HG03159 (cell line): Measurements from ENCODE around the gene NR2F2.
A peak's percentile ranks its signal among the peaks of the same experiment; 100 is the strongest.

Source experiments
- ATAC-seq: cut with Tn5 transposase; IDR thresholded peaks from one replicate; pipeline ENCODE4 v1.9.1; 2021; ENCODE audit warnings: mild to moderate bottlenecking, moderate library complexity; ENCODE audit not compliant: unreplicated experiment

The NR2F2 gene

DNA sequence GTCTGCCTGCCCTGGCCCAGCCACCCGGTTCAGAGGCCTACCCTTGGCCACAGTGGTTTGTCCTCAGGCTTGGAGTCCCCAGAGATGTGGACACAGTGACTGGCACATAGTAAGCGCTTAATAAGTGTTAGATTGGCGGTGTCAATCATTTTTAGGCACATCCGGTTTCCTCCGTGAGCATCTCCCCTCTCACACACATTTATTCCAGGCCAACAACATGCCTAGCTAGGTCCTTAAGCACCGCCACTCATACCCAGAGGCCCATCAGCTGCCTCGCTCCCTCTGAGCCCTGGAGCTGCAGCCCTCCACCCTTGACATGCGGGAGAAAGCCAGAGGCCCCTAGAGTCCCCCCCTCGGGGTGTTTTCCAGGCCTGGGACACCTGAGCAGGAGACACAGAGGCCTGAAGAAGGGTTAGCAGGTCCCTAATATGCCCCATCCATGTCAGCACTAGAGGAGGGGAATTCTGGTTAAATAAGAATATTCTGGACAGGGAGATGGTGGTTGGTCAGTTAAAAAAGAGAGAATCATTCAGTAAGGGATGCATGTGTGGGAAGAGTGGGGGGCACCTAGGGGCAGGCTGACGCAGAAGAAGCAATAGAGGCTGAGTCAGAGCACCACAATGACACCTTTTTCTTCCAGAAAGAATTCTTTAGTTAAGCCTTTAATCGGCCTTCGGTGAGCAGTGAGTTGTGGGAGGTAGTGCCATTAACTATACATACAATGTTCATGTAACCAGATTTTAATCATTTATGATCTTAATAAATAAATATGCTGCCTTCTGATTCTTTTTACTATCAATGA lies 22.3 kb downstream of the NR2F2 start:
- no peak for ATAC-seq

DNA sequence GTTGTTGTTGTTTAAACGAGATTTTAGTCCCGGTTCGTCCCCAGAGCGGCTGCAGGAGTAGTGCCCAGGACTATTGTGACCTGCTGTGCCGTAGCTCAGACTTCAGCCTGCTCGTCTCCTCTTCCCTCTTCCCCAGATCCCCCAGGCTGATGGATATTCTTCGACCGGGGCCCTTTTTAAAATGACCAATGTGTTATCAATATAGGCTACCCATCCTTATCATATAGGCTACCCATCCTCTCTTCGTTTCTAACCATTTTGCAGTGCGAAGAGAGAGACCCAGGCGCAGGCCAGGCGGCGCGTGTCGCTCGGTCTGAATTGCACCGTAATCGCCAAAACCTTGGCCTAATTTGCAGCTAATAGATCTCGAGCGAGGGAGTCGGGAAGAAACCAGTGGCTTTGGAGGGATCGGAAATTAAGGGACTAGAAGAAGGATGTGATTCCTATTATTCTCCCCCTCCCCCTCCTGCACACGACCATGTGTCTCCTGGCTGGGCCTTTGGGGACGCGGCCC lies 23.0 kb downstream of the NR2F2 start:
- ATAC-seq, result no peak

DNA sequence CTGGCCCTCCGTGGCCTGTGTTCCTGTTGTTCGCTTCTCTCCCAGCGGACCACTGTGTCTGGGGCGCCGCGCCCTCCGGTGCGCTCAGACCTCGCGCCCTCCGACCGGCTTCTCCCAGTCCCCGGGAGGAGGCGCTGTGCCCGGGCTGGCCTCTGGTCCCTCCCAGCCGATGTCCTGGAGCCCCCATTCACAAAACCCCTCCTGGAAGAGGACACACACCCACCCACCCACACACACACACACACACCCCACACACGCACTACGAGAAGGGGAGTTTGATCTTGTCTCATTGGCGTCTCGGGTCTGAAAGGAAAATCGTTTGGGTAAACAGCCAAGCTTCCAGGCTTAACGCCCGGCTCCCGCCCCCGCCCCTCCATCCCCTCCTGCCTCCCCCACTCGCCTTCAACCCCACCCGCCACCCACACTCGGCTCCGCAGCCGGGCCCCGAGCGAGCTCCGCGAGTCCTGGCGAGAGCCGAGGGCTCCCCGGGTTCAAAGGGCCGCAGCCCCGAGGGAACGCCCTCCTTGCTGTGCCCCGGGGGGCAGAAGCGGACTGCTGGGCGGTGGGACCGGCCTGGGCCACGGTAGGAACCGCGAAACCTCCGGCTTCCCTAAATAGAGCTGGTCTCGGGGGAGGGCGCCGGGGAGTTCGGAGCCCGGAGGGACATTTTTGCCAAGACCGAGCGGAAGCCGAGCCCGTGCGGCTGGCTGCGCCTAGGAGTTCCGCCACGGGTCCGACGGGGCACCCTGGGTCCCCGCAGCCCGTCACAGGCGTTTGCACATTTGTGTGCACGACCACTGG lies 23.6 kb downstream of the NR2F2 start:
- no peak for ATAC-seq

DNA sequence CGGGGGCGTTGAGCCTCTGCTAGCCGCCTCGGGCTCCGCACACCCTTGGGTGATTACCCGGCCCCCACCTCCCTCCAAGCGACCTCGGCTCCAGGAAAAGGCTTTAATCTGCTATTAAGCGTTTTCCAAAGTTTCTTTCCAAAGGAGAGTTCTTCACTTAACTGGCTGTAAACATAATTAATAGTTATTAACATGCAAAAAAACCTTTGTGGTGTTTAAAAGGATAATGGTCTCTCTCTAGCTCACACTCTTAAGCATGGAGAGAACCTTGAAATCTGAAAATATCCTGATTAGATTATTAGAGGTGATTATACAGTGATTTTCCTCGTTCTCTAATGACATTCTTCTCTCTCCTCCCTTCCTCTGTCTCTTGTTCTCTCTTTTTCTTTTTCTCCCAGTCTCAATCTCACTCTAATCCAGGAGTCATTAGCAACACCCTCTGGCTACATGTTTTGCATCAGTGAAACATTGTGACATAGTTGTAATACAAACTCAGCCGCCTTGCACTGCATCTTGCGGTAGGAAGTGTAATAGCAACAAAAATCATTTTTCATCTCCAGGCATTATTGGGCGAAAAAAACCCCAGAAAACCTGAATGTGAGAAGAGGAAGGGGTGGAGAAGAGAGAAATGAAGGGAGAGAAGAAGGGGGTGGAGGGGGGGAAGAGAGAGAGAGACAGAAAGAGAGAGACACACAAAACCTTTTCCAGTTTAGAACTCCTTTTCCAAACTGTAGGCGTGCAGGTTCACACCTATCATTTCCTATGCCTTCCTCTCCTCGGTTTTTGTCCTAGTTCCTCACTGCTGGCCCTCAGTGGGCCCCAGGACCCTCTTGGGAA lies 24.4 kb downstream of the NR2F2 start:
- no peak for ATAC-seq

DNA sequence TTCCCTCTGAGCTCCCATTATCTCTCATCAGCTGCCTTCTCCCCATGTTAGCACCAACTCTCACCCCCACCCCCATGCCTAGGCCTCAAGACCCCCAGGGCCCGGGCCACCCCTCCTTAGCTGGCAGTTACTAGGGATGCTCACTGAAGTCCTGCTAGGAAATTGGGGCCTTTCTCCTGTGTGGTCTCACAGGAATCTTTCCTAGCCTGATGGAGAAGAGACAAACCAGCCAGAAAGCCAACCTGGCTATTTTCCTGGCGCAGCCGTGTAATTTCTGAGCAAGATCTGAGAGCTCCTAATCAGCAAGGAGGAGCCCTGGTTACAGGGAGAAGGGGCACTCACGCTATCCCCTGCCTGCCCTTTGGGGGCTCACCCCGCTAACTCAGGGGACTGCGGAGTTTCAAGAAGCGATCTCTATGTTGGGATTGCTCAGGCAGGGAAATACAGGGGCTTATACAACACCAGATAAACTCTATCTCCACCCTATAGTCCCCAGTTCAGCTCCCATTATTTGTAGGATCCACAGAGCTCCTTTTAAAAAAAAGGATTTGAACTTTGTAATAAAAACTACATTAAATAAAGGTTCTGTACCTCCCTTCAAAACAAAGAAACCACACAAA lies 25.2 kb downstream of the NR2F2 start:
- no peak for ATAC-seq

DNA sequence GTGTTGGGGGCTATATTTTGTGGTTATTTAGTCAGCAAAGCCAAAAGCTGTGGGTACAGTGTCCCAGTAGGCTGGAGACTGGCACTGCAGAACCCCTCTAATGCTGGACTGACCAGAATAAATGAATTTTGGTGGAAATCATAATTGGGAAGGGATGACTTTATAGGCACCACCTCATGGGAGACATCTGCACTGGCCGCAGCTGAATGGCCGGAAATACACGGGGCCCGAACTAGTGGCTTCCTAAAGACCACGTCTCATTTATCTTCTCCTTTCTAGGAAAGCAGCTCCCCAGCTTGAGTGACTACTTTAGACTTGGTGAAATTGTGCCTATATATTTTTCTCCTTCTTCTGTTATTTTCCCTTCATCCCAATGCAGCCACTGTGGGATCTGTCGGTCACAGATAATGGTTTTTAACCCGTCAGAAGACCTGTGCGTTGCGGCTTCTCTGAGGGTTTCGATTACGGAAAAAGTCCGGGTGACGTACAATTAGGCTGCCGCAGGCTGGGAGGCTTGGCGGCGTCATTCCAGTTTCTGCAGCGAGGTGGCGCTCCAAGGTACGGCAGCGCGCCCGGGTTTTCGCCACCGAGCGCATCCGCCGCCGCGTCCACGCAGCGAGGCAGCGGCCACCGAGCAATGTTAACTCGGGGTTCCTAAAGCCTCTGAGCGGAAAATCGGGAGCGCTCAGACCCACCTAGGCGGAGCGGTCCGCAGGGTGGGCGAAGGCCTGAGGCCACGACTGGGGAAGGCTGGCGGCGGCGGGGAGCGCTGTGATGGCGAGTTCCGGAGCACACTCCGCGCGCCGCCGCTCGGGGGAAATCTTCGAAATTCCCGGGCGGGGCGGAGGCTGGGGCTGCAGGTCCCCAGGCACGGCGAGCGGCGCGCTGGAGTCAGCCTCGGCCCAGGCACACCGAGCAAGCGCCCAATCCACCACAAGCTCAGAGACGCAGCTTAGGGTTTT lies 26.3 kb downstream of the NR2F2 start:
- peak; percentile 80 for ATAC-seq

DNA sequence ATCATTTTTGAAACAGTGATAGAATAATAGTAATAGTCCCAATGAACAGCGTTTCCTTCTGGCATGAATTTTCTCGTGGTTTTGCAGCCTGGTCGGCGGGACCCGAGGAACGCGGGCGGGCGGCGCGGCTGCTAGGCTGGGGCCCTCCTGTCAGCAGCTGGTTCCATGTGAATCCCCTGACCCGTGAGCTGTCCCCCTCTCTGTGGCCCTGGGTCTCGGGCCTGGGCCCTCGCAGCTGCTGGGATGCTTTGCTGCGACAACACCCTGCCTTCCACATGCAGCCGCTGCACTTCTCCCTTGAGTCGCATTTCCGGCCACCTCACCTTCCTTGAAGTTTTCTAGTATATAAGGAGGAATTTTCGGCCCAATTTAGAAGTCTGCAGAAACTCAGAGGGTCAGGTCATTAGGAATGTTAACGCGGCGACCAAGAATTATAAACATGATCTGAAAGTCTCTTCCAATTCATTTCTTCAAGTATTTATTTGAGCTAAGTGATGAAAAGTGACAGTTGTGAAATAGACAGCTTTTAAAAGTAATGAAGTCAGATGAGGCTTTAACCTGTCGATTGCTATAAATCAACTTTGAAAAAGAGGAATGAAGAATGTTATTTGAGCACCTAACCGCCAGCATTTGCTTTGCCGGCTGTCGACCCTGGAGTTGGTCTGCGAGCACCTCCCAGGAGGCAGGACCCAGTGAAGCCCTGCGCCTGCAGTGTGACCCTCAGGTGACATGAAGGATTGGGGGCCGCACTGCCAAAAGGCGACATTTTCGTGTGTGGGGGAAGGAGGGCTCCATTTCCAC lies 27.7 kb downstream of the NR2F2 start:
- ATAC-seq, result no peak

DNA sequence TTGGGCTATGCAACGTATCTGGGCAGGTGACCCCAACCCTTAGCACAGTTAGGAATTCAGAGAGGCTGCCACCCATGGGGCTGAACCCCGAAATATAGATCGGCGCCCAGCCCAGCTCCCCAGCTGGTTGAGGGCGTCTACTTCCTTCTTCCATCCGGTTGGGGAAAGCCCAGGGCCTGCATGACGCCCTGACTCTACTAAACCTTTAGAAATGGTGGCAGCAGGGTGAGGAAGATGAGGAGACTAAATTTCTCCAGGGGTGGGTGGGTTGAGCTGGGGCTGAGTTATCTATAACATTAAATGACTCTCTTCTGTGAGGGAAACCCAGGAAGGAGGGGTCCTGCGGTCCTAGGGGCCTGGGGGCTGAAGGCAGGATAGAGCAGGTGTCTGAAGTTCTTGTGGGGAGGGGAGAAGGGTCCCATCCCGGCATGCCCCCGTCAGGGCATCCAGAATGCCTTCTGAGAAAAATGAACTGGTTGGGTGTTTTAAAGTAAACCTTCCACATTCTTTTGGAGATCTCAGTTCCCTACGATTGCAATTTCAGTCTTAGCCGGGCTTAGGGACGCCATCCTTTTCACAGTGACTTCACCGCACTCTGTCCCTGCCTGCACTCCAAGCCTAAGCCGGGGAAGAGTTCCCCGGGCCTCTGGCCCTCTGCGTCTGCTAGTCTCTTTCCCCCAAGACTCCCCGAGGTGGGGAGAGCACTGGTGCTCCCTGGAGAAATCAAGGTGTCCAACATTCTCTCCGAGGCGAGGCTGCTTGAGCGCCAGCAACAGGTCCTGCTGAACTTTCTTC lies 28.5 kb downstream of the NR2F2 start:
- ATAC-seq, result no peak

DNA sequence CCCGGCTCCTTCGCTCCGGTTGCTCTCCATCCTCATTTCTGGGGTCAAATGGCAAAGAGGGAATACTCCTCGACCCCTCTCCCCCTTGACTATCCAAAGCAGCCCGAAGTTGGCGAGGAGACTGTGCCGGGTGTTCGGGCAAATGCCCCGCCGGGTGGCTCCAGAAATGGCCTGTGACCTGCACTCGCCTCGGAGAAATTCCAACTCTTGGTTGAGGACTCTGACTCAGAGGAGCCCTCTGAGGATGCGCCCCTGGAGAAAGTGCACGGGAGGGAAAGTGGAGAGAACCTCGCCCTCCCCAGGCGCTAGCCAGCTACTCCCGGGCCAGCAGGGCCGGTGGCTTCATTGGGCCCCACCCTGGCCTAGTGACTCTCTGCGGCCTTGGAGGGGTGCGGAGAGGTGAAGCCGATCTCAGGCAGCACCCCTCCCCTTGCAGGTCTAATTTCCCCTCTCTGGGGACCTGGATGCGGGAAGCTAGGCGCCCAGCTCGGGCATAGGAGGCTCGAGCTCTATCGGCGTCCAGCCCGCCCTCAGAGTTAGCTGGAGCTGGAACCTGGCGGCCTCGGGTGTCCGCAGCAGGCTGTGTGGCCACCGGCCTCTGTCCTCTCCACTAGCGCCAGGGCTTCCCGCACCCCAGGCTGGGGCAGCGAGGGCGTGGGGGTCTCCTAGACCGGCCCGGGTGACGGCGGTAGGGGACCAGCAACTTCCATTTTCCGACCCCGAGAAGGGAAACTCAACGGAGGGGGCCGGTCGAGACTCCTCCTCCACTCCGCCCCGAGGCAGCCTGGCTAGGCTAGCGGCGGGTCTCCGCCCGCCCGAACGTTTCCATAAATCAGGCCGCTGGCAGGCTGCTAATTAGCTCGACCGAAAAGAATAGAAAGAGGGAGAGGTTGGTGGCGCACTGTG lies 29.4 kb downstream of the NR2F2 start:
- no peak for ATAC-seq

DNA sequence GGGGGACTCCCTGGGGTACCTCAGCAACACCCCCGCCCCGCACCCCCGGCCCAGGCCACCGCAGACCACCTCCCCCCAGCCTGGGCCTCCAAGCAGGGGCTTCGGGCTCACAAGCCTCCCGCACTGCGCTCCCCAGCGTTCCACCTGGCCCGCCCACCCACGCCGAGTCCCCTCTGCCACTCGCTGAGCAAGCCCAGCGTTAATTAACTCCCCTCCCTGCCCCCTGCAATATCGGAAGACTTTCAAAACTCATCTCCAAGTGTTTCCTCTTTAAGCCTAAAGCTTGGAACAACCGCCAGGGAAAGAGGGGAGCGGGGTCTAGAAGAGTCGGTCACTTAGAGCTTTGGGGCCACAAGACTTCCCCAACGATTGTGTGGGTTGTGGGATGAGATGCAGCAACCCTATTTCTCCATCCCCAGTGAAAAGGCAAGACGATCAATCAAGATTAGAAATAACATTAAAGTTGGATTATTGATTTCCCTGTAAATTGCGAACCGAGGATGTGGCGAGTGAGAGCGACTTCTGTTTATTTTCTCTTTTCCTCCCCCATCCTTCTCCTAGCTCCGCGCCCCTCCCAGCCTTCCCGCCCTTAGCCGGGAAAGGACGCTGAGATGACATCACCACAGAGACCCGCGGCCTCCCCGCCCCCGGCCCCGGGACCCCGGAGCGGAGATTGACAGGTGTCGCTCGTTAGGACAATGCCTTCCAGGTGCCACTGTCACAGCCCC lies 30.2 kb downstream of the NR2F2 start:
- ATAC-seq, result no peak

DNA sequence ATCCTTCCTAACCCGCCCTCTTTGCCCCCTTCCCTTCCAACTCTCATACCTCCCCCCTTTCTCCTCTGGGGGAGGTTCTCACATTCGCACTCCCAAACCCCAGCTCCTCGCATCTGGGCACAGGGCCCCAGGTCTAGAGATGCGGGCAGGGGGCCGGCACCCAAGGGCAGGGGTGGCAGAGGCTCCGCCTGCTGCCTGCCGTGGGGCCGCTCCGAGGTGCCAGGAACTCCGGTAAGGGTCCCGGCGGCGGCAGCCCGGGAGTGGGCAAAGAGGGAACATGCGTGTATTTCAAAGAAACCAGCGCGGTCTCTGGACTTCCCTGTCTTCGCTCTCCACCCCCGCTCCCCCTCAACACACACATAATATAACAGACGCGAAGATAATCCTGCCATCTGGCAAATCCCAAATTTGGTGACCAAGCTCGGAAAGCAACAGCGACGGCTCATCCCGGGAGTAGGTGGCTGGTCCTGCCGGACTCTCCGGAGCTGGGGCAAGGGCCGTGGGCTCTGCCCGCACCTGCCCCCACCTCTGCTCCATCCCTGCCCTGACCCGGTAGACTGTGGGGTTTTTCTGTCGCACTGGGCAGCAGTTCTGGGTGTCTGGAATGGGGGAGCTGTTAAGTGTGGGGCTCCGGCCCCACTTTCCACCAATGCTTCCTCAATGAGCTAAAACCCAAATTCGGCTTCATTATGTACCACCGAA lies 31.0 kb downstream of the NR2F2 start:
- ATAC-seq, result no peak

DNA sequence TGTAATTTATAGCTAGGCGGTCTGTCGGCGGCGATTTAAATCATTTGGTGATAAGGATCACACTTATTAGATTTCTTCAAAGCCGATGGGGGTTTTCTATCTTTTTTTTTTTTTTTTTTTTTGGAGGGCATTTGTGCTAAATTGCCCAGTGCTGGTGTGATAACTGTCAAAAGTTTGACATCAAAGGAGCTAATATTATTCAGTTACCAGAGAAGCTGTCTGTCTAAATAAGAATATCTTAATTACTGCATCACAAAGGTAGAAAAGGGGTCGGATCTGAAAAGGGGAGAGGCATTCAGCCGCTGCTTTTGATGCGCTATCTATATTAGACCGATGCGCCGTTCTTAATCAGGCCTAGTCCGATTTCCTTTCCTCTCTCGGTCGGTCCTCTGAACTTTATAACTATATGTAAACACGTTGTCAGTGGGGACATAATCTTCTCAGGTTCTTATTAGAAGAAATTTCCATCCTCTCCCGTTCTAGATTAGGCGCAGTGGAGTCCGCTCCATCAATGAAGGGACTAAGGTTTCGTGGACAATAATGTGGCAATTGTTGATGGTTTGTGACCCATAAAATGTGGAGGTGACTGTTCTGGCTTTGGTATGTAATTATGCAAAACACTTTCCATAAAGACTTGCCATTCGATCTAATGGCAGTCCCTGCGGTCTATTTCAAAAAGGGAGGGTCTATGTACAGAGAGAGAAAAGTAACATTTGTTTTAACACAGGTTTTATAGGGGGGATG lies 31.7 kb downstream of the NR2F2 start:
- ATAC-seq, result no peak

DNA sequence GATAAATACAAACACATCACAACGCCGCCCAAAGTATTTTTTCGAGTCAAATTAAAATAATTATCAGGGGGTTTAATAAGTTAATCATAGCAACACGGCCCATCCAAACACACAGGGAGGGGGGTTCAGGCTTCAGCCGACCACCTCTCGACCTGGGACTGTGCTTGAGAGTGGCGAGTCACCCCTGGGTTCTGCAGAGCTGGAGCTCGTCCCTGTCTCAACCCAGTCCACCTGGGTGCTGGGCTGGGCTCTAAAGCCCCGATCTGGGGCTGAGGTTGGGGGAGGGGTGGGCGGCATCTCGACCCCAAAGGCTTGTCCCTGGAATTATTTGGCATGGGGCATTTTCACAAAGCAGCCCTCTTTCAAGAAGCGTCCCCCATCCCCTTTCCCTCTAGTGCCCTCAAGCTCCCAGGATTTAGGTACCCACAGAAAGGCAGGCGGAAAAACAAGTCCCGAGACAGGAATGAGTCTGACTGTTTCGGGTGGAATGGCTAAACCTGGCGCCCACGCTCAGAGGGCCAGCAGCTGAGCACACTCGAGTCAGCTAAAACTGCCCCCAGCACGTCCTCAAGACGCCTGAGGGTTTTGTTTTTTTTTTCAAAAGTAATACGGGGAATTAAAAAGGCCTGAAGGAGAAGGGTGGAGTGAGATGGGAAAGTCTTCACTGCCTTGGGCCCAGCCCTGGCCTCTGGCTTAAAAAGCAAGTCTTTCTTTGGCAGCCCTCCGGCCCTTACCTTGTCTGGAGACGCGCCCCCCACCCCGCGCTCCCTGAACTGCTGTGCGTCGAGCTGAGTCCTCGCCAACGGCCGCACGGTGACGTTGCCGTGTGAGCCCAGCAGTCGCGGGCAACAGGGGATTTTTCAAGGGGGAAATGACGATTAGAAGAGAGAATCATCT lies 32.5 kb downstream of the NR2F2 start:
- no peak for ATAC-seq

DNA sequence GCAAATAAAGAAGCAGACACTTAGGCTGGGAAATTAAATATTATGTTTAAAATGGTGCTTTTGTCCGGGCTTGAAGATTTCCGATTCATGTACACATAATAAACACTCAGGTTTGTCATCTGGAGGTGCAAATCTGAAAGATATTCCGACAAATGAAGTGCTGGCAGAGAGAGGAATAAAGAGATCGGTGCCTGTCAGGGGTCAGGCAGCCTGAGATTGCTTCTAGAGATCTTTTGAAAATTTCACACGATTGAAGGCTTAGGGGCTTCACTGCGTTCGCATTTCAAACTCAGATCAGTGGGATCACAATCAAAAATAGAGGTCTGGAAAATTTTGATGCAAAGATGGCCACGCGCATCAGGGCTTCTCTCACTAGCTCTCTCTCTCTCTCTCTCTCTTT lies 33.2 kb downstream of the NR2F2 start:
- no peak for ATAC-seq
